OCI-LY1 (cell line): ENCODE data around the gene PES1.

ENCODE experiments used
- CTCF ChIP-seq: fragments of 200-600 bp; sonication (generic), shearing (Covaris generic); IDR thresholded peaks from 2 replicates; pipeline ENCODE4 v1.5.1; 2017; ENCODE audit warnings: mild to moderate bottlenecking, antibody characterized with exemption, low read length, moderate library complexity, mixed read lengths
- EZH2 ChIP-seq: fragments of 200-600 bp; sonication (generic), shearing (Covaris generic); IDR thresholded peaks from 2 replicates; pipeline ENCODE4 v1.8.0; 2017; ENCODE audit warnings: borderline replicate concordance, mixed run types, mild to moderate bottlenecking, antibody characterized with exemption, low read length, moderate library complexity, mixed read lengths

- TF ChIP-seq EZH2 = no peak
- no peak for TF ChIP-seq CTCF
Observed at GRCh38 chr22:30580896-30581295, 10.8 kb downstream of the PES1 start.
